ENCODE data around the gene TAF6.
"Not testable (repeated sequence)": the region's sequence is repeated elsewhere in the genome, so short reads cannot be mapped to it uniquely, and the experiment has no call there.

TAF6 gene

DNA sequence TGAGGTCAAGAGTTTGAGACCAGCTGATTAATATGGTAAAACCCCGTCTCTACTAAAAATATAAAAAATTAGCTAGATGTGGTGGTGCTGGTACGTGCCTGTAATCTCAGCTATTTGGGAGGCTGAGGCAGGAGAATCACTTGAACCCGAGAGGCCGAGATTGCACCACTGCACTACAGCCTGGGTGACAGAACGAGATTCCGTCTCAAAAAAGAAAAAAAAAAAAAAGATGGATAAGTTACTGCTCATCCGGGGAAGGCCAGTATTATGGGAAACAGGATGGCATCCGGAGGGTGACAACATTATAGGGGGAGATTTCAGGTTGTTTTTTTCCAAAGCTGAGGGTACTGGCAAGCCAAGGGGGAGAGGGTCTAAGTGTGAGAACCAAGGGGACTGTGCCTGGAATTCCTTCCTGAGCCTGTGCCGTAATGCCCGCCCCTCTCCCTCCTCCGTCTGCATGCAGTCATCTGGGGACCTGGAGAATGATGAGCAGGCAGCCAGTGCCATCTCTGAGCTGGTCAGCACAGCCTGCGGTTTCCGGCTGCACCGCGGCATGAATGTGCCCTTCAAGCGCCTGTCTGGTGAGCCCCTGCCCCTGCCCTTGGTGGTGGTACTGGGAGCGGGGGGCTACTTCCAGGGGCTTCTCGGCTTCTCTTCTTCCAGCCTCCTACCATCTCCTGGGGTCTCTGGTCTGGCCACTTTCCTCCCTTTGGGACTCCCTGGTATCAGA is 33.9 kb upstream of the TAF6 start:
- no peak for FAIRE-seq
- no peak for DNase-seq (ENCODE audit: insufficient read length, low spot score)
- no peak for TF ChIP-seq TAF1 (IDR thresholded peaks at IDR 0.05; ENCODE audit: low read depth, low read length)
- no peak for TF ChIP-seq SPI1 (IDR thresholded peaks at IDR 0.05; ENCODE audit: low read depth, low read length)

DNA sequence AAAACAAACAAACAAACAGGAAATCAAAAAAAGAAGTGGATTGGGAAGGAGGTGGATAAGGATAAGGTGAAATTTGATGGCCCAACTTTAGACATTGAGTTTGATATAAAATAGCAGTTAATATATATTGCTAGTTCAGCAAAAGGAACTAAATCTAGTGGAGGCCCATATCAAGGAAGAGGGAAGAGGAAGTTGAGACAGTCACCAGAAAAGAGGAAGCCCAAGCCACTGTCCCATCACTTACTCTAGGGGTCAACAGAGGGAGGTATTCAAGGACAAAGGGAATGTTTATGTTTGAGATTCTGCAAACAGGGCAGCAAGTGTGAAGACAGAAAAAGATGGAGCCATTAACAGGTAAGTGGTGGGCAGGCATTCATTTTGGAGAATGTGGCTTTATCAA is 33.2 kb upstream of the TAF6 start:
- DNase-seq (ENCODE audit: insufficient read length, low spot score) (no peak), FAIRE-seq (no peak)
- TF ChIP-seq POLR2A (IDR thresholded peaks at IDR 0.05; ENCODE audit: low read depth, low read length) (no peak), PAX5 (IDR thresholded peaks at IDR 0.05; ENCODE audit: insufficient read depth, low read length, severe bottlenecking) (no peak), POLR2AphosphoS5 (IDR thresholded peaks at IDR 0.05; ENCODE audit: low read depth, low read length) (no peak), SPI1 (IDR thresholded peaks at IDR 0.05; ENCODE audit: low read depth, low read length) (peak; percentile 80), TAF1 (IDR thresholded peaks at IDR 0.05; ENCODE audit: low read depth, low read length) (no peak), POU2F2 (IDR thresholded peaks at IDR 0.05; ENCODE audit: low read depth, low read length) (no peak)

DNA sequence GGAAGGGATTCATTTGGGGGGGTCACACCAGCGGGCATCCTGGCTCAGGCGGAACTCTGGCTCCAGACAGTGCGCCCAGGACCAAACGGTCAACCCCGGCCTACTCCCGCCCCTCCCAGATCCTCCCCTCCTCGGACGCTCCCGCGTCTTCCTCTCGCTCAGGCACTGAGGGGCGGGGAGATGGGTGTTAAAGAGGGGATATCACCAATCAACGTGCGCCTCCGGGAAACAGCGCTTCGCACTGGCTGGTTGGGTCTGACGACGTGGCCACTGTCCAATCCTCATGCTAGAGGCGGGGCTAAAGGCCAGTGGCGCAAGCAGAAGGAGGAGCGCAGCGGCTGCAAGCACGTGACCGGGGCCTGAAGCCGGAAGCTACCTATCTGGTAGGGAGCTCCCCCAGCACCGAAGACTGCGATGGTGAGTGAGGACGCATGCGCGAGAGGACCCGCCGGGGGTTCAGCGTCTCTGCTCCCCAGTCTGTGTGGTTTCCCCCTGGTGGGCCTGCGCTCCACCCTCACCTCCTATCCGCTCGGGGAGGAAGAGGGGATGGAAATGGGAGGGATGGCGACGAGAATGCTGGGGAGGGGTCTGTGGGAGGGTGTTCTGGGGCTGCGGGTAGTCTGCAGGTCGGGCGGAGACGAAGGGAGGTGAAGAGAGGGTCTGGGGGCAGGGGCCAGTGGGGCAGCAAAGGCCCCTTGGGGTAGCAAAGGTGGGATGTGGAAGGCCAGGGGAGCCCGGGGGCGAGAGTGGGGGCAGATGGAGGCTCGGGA is 29.6 kb upstream of the TAF6 start, which contains the start of gene LAMTOR4:
Gene LAMTOR4 (plus strand): TSS at position 360 of the 770 bp plus-strand sequence. CDS start 55 bp downstream, at position 415.
- DNase-seq (ENCODE audit: insufficient read length, low spot score) = peak; percentile 95
- TF ChIP-seq TAF1 (IDR thresholded peaks at IDR 0.05; ENCODE audit: low read depth, low read length) (no peak; the same call in none of the 2 replicates), POLR2A (IDR thresholded peaks at IDR 0.05; ENCODE audit: low read depth, low read length) (peak; percentile 81), PAX5 (IDR thresholded peaks at IDR 0.05; ENCODE audit: insufficient read depth, low read length, severe bottlenecking) (no peak), POU2F2 (IDR thresholded peaks at IDR 0.05; ENCODE audit: low read depth, low read length) (peak; percentile 50; the same call in 1 of the 2 replicates), SPI1 (IDR thresholded peaks at IDR 0.05; ENCODE audit: low read depth, low read length) (peak; percentile 32; the same call in 1 of the 2 replicates), POLR2AphosphoS5 (IDR thresholded peaks at IDR 0.05; ENCODE audit: low read depth, low read length) (peak; percentile 80)
- peak; percentile 99 for FAIRE-seq

DNA sequence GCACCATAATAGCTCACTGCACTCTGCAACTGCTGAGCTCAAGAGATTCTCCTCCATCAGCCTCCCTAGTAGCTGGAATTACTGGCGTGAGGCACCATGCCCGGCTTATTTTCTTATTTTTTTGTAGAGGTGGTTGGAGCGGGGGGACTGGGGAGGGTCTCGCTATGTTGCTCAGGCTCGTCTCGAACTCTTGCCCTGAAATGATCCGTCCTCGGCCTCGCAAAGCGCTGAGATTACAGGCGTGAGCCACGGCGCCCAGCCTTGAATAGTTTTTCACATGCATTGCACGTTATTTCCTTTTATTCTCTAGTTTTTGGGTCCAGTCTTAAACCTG is 29.0 kb upstream of the TAF6 start:
- TF ChIP-seq PAX5 (IDR thresholded peaks at IDR 0.05; ENCODE audit: insufficient read depth, low read length, severe bottlenecking) (no peak), SPI1 (IDR thresholded peaks at IDR 0.05; ENCODE audit: low read depth, low read length) (no peak), POU2F2 (IDR thresholded peaks at IDR 0.05; ENCODE audit: low read depth, low read length) (no peak), TAF1 (IDR thresholded peaks at IDR 0.05; ENCODE audit: low read depth, low read length) (no peak), POLR2AphosphoS5 (IDR thresholded peaks at IDR 0.05; ENCODE audit: low read depth, low read length) (no peak), POLR2A (IDR thresholded peaks at IDR 0.05; ENCODE audit: low read depth, low read length) (no peak)
- DNase-seq (ENCODE audit: insufficient read length, low spot score) (no peak), FAIRE-seq (no peak)

DNA sequence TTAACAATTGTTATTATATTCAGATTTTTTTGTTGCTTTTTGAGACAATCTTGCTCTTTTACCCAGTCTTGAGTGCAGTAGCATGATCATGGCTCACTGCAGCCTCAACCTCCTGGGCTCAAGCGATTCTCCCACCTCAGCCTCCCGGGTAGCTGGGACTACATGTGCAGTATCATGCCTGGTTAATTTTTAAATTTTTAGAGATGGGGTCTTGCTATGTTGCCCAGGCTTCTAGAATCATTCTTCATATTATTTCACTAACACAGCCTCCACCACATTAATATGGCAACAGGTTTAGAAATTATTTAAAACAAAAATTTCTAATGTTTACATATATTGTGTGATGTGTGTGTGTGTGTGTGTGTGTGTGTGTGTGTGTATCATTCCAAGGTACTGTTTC is 28.1 kb upstream of the TAF6 start:
- DNase-seq (ENCODE audit: insufficient read length, low spot score) (no peak), FAIRE-seq (no peak)
- TF ChIP-seq SPI1 (IDR thresholded peaks at IDR 0.05; ENCODE audit: low read depth, low read length) (no peak), POLR2AphosphoS5 (IDR thresholded peaks at IDR 0.05; ENCODE audit: low read depth, low read length) (no peak), PAX5 (IDR thresholded peaks at IDR 0.05; ENCODE audit: insufficient read depth, low read length, severe bottlenecking) (no peak), POU2F2 (IDR thresholded peaks at IDR 0.05; ENCODE audit: low read depth, low read length) (no peak), TAF1 (IDR thresholded peaks at IDR 0.05; ENCODE audit: low read depth, low read length) (no peak), POLR2A (IDR thresholded peaks at IDR 0.05; ENCODE audit: low read depth, low read length) (no peak)

DNA sequence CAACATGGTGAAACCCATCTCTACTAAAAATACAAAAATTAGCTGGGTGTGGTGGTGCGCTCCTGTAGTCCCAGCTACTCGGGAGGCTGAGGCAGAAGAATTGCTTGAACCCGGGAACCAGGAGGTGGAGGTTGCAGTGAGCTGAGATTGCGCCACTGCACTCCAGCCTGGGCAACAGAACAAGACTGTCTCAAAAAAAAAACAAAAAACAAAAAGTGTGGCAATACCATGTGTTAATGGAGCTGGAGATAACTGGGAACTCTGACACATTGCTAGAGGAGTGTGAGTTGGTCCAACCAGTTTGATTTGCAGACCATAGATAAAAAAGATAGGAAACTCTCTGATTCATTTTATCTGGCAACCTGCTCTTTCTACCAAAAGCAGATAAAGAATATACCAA is 27.2 kb upstream of the TAF6 start:
- DNase-seq (ENCODE audit: insufficient read length, low spot score); FAIRE-seq: not testable (repeated sequence)

DNA sequence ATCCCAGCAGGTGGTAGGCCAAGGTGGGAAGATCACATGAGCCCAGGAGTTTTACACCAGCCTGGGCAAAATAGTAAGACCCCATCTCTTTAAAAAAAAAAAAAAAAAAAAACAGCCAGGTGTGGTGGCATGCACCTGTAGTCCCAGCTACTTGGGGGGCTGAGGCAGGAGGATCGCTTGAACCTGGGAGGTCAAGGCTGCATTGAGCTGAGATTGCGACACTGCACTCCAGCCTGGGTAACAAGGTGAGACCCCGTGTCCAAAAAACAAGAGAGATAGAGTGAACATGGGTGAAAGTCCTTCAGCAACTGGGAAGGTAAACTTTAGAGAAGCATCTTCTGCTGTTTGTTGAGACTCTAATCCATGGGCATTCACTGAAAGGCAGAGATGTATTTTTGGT is 23.3 kb upstream of the TAF6 start:
- no peak for FAIRE-seq
- no peak for DNase-seq (ENCODE audit: insufficient read length, low spot score)
- TF ChIP-seq POU2F2 (IDR thresholded peaks at IDR 0.05; ENCODE audit: low read depth, low read length) (no peak), TAF1 (IDR thresholded peaks at IDR 0.05; ENCODE audit: low read depth, low read length) (no peak), PAX5 (IDR thresholded peaks at IDR 0.05; ENCODE audit: insufficient read depth, low read length, severe bottlenecking) (no peak), POLR2AphosphoS5 (IDR thresholded peaks at IDR 0.05; ENCODE audit: low read depth, low read length) (no peak), POLR2A (IDR thresholded peaks at IDR 0.05; ENCODE audit: low read depth, low read length) (no peak), SPI1 (IDR thresholded peaks at IDR 0.05; ENCODE audit: low read depth, low read length) (no peak)

DNA sequence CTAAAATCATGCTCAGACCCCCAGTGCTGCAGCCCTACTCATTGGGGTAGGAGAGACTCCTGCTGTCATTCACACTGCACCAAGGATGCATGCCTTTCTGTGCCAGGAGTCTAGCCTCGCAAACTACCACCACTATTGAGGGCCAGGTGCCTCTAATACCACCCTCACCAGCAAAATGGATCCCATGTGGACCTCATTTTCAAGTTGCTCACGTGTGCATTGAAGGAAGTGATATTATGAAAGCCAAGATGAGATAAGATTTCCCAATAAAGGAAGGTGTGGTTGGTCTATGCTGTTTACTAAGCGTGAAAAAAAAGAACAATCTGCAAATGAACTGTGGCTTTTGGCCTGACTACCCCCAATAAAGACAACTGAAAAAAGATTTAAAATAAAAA is 22.4 kb upstream of the TAF6 start:
- DNase-seq (ENCODE audit: insufficient read length, low spot score) = no peak
- FAIRE-seq = peak; percentile 75
- TF ChIP-seq POLR2A (IDR thresholded peaks at IDR 0.05; ENCODE audit: low read depth, low read length) (no peak), POLR2AphosphoS5 (IDR thresholded peaks at IDR 0.05; ENCODE audit: low read depth, low read length) (no peak), POU2F2 (IDR thresholded peaks at IDR 0.05; ENCODE audit: low read depth, low read length) (no peak), PAX5 (IDR thresholded peaks at IDR 0.05; ENCODE audit: insufficient read depth, low read length, severe bottlenecking) (no peak), TAF1 (IDR thresholded peaks at IDR 0.05; ENCODE audit: low read depth, low read length) (no peak), SPI1 (IDR thresholded peaks at IDR 0.05; ENCODE audit: low read depth, low read length) (no peak)

DNA sequence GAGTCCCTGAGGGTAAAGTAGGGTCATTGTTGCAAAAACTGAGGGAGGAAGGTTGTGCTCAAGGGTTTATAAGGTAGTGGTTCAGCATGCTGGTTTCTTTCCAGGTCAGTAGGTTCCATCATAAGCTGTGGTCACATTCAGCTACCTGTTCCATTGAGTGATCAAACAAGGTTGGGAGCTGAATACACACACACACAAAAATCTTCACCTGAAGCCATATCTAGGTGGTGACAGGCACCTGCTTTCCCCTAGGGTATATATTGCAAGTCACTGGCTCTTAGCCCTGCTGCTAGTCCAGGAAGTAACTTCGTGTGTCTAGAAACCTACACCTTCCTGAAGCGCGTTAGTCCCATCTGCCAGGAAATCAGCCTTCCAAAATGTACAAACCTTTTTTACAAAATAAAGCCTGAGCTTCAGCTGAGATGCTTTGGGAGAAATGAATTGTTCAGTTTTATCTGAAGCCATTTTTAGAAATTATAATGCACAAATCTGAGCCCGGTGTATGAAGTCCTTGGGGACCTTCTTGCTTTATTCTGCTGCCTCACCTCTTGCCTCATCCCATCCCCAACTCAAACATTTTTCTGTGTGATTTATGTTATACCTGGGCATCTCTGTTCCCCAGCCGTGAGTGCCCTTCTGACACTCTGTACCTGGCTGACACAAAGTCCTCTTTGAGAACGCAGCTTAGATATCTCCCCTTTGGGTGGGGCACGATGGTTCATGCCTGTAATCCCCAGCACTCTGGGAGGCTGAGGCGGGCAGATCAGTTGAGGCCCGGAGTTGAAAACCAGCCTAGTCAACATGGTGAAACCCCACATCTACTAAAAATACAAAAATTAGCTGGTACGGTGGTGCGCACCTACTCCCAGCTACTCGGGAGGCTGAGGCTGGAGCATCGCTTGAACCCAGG is 18.9 kb upstream of the TAF6 start:
- FAIRE-seq = peak; percentile 88
- TF ChIP-seq POLR2AphosphoS5 (IDR thresholded peaks at IDR 0.05; ENCODE audit: low read depth, low read length) = no peak
- no peak for TF ChIP-seq POU2F2 (IDR thresholded peaks at IDR 0.05; ENCODE audit: low read depth, low read length)
- TF ChIP-seq POLR2A (IDR thresholded peaks at IDR 0.05; ENCODE audit: low read depth, low read length) = no peak
- TF ChIP-seq PAX5 (IDR thresholded peaks at IDR 0.05; ENCODE audit: insufficient read depth, low read length, severe bottlenecking) = no peak
- TF ChIP-seq SPI1 (IDR thresholded peaks at IDR 0.05; ENCODE audit: low read depth, low read length) = no peak
- TF ChIP-seq TAF1 (IDR thresholded peaks at IDR 0.05; ENCODE audit: low read depth, low read length) = no peak

More for the DNA sequence above, 18.9 kb upstream of the TAF6 start:
- no peak for DNase-seq (ENCODE audit: insufficient read length, low spot score)

All from GM12891 (cell line).